Activated CD4-positive, alpha-beta T cell treated with anti-CD3 and anti-CD28 coated beads, Interleukin-2, Interleukin-6, amounts not matched to agents 100 ng/mL and 50 ng/mL, durations not matched to agents 16 hours and 8 hours (primary cell): ENCODE measurements around the gene MGAT1.
A peak's percentile ranks its signal among the peaks of the same experiment; 100 is the strongest.
"Not testable (repeated sequence)": the region's sequence is repeated elsewhere in the genome, so short reads cannot be mapped to it uniquely, and the experiment has no call there.

Experiments used
- DNase-seq: peaks from one replicate; pipeline ENCODE4 v3.0.0-alpha.2; 2020

MGAT1 gene

GRCh38 chr5:180784497-180785097, 18.0 kb downstream of the MGAT1 start:
- DNase-seq: peak; percentile 77

DNA sequence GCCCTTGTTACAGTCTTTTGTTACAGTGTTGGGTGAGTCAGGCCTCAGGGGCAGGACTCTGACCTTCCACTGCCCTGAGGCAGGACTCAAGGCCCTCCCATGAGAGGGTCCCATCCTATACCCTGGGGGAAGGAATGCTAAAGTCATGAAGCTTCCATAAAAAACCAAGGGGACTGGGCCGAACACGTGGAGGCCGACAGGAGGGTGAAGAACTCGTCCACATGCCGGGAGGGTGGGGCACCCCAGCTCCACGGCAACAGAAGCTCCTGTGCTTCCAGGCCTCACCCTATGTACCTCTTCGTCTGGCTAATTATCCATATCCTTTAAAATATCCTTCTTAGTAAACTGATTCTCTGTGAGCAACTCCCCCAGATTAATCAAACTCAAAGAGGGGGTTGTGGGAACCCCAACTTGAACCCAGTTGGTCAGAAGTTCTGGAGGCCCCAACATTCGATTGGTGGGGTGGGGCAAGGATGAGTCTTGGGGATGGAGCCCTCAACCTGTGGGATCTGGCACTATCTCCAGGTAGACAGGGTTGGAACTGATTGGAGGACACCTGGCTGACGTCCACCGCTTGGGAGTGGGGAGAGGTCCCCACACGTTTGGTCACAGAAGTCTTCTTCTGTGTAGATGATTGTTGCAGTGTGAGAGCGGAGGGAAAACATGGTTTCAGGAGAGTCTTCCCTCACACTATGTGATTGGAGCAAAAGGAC, 19.1 kb downstream of the MGAT1 start:
- no peak for DNase-seq

- DNase-seq: no peak
Measured at GRCh38 chr5:180782748-180783147, 19.9 kb downstream of the MGAT1 start.

- not testable (repeated sequence) for DNase-seq
Measured at GRCh38 chr5:180781900-180782326, 20.7 kb downstream of the MGAT1 start.

GRCh38 chr5:180779985-180780610, 22.5 kb downstream of the MGAT1 start:
- no peak for DNase-seq

DNA sequence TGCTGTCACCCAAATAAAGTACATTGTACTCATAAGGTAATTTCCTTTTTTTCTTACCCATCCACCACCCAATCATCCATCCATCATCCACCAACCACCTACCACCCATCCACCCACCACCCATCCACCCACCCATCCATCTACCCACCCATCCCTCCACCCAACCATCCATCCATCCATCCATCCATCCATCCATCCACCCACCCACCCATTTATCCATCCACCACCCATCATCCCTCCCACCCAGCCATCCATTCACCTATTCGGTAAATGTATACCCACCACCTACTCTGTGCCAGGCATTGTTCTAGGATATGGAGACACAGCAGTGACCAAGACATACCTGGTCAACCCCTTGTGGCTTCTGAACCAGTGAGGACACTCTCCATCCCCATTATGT, 25.1 kb downstream of the MGAT1 start:
- DNase-seq: no peak

GRCh38 chr5:180776376-180776775, 26.2 kb downstream of the MGAT1 start:
- no peak for DNase-seq

GRCh38 chr5:180775624-180776023, 27.0 kb downstream of the MGAT1 start:
- no peak for DNase-seq

DNA sequence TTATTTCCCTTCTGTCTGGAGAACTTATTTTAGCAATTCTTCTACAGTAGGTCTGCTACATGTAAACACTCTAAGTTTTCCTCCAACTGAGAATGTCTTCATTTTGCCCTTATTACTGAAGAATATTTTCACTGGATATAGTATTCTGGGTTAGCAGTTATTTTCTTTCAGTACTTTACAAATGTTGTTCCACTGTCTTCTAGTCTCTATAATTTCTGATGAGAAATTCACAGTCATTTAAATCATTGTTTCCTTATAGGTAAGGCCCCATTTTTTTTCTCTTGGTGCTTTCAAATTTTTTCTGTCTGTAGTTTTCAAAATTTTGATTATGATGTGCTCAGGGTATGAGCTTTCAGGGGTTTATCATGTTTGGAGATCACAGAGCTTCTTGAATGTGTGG, 30.8 kb downstream of the MGAT1 start:
- no peak for DNase-seq

- DNase-seq: no peak
Measured at GRCh38 chr5:180769821-180770220, 32.8 kb downstream of the MGAT1 start.

- DNase-seq: no peak
Measured at GRCh38 chr5:180755601-180756000, 47.0 kb downstream of the MGAT1 start.

- no peak for DNase-seq
Measured at GRCh38 chr5:180744253-180744652, 58.4 kb downstream of the MGAT1 start.

DNA sequence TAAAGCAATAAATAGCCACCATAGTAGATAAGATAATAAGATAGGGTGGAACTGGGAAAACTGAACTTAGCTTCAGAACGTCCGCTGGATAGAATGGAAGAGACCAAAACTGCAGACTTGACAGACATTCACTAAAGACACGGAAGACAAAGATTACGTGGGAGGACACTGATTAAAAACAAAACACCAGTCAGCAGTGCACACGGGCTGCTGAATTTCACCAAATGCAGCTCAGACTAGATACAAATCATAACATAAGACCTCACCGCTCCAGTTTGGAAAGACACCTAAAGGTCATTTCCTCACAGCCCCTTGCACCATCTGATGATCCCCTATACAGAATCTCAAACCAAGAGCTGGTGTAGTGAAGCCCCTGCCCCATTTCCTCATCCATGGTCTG, 59.9 kb downstream of the MGAT1 start:
- DNase-seq: no peak

- DNase-seq: not testable (repeated sequence)
Measured at GRCh38 chr5:180740953-180741352, 61.7 kb downstream of the MGAT1 start.

GRCh38 chr5:180739958-180740357, 62.6 kb downstream of the MGAT1 start, which contains the start of gene OR2Y1:
OR2Y1 (minus strand) TSS chr5:180740058; CDS start chr5:180740058, 0 bp downstream.
- no peak for DNase-seq

DNA sequence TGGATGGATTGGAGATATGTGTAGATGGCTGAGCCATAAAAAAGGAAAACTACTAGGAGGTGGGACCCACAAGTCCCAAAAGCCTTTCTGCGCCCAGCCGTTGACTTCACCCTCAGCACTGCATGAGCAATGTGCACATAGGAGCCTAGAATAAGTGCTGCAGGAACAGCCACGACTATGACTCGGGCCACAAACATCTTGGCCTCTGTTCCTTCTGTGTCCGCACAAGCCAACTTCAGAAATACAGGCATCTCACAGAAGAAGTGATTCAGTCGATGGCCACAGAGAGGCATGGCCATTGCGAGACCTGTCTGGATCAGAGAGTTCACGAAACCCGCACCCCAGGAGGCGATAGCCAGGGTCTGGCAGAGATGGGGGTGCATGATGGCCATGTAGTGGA, 63.3 kb downstream of the MGAT1 start:
- DNase-seq: no peak

GRCh38 chr5:180736536-180736935, 66.1 kb downstream of the MGAT1 start:
- DNase-seq: no peak
